Muscle of back (tissue), 11 donors: Measurements from ENCODE around the gene DLG5. TPM values are rescaled to one million over a fixed set of nuclear protein-coding genes. Genes with fewer than 3 reads are reported as not detected.

Source experiments
- DNase-seq, 3 donors: peaks; one replicate each; pipeline versions ENCODE4 v3.0.0 to v3.0.0-alpha.2; 2013
- polyA plus RNA-seq, 10 donors: library from polyadenylated mRNA; unstranded; fragments of 120-200 nt; gene quantifications; one replicate each; pipeline ENCODE4 v1.2.1, GENCODE V29; 2013; ENCODE audit not compliant: insufficient read length in 10 of 10

The DLG5 gene
- polyA plus RNA-seq, 10 donors = 17.5 to 35.5 (median 20.9) TPM

DNA sequence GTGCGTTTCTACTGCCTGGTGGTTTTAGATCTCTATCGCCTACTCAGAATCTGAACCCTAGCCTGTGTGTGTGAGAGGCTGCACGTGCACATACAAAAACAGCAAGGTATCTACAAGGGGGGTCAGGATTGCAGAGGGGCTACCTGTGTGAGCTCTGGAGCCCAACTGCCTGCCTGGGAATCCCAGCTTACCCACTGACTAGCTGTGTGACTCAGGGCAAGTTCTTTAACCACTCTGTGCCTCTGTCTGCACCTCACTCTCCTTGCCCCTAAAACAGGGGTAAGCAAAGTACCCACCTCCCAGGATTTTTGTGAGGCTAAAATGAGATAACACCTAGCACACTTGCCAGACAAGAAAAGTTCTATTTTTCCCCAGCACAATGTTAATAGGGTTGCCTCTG lies 32.5 kb downstream of the DLG5 start:
- DNase-seq = no peak

DNA sequence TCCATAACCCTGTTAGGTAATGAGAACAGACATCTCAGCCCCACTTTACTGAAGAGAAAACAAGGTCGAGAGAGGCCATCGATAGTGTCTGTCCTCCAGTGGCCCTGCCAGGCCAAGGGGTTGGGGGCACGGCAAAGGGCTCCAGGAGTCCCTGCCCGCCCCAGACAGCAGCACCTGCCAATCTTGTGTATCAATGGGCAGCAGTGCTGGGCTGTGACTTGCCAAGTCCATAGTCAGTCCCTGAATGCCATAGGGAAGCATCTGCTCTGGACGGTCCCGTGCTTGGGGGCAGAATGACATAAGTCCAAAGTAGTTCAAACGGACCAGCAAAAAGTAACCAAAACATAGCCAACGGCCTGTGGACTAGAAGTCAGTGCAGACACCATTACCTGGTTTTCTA lies 33.2 kb downstream of the DLG5 start:
- DNase-seq = no peak

DNA sequence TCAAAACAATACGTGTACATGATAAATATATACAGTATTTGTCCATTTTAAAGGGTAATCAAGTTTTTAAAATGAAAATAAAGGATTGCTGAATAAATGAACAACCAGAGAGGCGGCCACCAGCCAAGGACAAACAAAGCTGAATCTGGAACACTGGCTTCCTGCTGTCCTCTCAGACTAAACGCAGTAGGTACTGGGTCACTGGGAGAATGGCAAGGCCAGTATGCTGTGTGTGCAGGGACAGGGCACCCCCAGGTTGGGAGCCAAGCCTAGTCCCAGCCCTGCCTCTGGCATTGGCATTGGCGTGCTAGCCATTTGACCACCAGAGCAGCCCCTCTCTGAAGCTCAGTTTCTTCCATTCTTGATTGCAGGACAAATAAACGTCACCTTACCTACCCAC lies 33.8 kb downstream of the DLG5 start:
- no peak for DNase-seq

DNA sequence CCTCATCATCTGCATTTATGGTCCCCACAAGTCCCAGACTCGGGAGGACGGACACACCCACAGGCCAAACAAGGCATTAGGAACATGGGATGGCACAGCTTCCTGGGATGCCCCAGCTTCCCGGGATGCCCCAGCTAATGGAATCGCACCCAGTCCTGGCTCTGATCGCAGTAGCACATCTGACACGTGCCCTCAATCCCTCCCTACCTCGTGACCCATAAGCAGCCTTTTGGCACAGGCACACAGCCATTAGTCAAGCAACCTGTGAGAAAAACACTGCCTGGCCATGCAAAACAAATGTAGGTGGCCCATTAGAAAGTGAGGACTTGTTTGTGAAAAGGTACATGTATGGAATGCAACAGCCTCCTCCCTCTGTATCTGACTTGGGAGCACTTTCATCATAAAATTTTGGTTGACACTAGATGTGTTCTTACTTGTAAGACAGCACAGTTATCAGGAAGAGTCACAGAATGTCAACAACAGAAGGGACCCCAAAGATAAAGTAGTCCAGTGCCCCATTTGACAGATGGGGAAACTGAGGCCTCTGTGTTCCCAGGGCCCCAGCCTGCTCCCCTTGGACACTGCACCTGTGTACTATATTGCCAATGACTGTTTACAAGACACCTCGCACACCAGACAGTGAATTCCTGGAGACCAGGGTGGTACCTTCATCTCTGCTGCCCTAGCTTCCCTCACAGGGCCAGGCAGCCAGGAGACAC lies 34.4 kb downstream of the DLG5 start:
- DNase-seq = no peak

DNA sequence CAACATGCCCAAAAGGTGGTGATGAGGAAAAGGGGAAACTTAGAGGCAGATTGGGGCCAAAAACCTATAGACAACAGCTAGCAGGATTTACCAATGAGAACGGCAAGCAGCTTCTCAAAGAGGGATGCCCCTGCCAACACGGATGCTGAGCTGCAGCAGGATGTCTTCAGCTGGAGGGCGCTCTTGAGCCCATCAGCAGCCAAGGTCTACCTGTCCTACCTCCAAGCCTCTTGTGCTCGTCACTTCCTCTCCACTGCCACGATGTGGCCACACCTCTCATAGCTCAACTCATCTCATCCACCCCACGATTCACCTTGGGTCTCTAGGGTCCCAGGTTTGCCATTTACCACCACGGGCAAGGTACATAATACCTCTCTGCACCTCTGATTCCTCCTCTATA lies 36.5 kb downstream of the DLG5 start:
- DNase-seq = no peak

DNA sequence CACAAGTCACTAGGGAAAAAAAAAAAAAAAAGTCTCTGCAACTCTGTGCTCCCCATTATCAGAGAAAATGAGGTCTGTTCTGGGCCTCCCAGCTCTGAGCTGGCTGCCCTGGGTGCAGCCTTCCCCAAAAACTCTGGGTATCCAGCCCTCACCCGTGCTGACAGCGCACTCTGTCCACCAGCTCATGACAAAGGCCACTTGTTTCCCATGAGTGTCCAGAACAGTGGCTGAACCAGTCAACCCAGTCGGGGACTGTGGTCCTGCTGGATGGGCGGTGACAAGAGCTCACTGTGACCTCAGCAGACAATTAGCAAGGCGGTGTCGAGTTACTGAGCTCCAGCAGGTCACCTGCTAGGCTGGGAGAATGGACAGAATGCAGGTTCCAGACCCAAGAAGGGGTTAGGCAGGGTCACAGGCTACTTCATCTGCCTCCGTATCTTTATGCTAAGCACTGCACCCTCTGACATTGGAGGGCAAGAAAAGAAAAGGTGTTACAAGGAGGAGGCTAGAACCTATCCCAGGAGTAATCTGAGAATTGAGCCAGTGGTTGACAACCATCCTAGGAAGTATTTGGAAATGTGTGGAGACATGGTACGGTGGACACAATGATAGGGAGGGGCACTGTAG lies 37.2 kb downstream of the DLG5 start:
- no peak for DNase-seq

DNA sequence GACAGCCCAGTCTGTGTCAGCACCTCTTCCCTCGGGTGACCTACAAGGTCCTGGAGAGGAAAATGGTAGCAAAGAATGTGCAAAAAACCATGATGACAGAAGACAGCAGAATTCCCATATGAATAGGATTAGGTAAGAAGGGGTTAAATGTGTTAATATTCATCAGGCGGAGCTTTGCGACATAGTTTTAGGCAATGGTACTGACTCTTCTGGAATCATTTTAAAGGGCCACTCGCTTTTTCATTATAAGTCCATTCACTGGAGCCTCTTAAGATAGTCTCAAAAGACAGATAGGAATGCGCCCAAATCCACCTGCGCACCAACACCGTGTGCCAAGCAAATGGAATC lies 38.2 kb downstream of the DLG5 start:
- DNase-seq = no peak

DNA sequence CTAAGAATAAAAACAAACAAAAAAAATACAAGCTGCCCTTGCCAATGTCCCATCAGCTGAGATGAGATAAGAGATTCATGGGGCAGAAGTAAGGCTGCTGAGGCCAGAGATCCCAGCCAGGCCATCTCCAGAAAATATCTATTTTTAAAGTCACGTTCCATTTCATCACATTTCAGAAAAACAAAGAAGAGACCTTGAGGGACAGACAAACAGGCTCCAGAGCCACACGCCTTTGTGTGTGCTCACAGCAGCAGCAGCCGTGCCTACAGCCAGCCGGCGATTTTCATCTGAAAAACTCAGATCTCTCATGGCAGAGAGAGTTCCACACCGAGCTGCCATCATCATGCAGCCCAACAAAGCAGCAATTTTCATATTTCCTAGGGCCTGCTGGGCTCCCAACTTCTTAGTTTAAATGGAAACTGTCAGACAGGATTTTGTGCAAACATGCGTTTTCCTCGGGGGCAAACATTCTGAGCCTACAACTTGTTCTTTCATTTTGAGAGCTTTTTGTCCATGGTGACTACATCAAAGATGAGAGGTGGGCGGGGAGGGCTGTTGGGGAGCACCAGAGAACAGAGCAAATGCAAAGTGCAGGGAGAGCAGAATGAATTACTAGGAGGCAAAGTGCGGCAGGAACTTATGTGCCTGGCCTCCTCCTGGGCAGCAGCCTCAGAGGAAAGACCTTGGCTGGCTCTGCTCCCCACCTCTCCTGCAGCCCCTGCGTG lies 38.8 kb downstream of the DLG5 start:
- DNase-seq = no peak

DNA sequence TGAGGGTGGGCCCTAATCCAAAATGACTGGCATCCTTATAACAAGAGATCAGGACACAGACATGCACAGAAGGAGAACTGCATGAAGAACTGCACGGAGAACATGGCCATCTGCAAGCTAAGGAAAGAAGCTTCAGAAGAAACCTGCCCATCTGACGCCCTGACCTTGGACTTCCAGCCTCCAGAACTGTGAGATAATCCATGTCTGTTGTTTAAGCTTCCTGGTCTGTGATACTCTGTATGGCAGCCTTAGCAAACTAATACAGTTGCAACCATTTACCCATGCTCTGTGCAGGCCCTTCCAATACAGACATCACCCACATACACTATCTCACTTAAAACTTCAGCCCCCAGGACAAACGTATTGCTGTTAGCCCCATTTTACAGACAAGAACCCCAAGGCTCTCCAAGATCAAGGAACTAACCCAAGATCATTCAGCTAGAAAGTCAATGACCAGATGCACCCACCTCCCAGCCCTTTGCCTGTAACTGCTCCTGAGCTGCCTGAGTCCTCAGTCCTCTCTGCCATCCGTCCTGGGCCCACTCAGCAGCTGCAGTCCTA lies 39.7 kb downstream of the DLG5 start:
- no peak for DNase-seq

DNA sequence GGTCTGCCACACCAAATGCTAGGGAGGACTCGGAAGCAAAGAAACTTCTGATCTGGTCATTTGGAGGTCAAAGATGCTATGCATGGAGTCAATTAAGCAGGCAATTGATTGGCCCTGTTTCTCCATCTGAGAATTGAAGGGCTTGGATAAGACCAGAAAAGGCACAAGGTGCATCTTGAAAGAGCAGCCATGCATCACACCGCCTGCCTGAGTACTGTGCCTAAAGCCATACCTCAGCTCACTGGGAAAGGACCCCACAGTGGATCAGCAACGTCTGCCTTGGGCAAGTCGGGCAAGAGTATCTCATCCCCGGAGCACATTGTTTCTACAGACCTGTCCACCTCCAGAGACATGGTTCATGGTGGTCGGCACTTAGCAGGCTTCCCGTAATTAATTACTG lies 42.4 kb downstream of the DLG5 start:
- DNase-seq = no peak

DNA sequence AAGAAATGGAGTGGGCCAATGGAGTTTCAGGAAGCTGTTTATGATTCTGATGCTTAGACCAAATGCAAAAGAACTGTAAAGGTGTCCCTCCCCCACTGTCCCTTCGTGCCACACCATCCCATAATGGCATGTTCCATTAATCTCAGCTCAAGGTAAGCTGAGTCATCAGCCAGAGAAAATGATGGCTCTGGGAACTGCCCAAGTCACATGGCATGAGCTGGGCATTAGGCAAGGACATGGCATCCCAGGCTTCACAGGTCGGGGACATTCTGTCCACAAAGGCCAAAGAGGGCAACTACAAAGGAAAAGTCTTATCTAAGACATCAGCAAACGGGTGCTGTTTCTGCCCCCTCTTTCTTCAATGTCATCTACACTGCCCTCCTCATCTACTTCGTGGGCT lies 44.9 kb downstream of the DLG5 start:
- DNase-seq = no peak

DNA sequence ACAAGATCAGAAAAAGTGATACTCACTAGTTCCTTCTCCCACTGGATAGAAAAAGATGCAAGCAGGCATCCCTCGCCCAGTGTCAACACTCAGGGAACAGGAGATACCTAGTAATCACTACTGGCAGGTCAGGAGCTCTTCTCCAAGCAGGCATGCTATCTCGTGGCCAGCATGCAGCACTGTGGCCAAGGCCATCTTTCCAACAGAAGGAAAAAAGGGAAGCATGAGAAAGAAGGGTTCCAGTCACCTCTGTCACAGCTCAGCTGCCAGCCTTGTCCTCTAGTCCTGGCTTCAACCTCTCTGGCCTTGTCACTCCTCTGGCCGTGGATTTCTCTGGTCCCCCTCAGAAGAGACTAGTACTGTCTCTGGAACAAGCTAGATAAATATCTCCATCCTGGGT lies 45.3 kb downstream of the DLG5 start:
- no peak for DNase-seq

DNA sequence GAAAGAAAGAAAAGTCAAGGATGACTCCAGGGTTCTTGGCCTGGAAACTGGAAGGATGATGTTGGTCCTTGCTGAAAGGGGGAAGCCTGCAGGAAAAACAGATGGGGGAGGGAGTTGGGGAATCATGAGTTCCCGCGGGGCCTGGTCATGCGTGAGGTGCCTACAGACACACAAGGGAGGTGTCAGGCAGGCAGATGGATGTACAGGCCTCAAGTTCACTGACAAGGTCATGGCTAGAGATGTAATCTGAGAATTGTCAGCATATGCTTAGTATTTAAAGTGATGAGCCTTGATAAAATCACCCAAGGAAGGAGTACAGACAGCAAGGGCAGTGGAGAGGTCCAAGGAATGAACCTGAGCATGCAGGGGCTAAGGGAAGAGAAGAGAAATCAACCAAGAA lies 46.8 kb downstream of the DLG5 start:
- DNase-seq = no peak

DNA sequence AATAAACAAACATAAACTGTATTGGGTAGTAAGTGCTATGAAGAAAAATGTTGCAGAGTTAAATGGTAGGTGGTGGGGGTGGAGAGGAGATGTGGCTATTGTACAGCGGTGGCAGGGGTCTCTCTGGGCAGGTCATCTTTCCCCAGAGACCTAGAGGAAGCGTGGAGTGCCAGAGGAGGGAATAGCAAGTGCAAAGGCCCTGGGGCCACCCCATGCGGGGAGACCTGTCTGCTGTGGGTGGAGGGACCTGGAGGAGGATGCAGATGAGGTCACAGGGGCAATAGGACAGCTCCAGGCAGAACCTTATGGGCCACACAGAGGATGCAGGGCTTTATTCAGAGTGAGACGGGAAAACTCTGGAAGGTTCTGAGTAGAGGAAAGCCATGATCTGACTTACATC lies 47.5 kb downstream of the DLG5 start:
- DNase-seq = no peak

DNA sequence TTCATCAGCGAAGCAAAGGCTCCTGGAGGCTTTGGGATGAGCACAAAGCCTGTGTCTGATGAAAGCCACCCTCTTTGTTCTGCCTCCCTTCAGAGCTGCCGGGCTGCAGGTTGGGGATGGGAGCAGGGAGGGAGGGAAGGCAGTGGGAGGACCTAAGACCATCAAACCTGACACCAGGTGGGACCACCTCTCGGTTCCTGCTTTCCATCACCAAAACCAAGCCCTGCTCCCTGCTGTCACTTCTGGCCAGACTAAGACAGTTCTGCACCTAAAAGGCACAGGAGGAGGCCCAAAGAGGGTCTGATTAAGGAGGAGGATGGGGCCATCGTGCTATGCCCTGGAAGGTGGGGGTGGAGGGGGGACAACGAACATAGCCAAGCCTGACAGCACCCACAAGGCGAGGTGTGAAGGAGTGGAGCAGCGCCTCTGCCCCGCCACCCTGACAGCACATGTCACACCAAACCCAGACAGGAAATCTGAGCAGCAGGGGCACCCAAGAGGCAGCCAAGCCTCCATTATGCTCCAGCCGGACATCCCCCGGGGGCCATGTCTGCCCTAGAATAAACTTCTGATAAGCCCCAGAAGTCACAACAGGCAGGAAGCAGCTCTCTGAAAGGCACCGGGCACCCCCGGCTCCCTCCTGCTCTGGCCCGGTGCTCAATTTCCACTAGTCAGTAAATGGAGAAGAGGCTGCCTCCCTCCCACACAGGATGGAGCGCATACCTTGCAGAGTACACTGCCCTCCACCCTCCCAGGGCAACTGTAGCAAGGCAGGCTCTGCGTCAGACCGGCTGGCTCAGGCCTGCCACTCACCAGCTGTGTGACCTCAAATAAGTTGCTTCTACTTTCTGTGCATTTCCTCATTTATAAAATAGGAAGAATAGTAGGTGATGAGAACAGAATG lies 48.9 kb downstream of the DLG5 start:
- peak in 1 of 3 donors; percentile 22 for DNase-seq

DNA sequence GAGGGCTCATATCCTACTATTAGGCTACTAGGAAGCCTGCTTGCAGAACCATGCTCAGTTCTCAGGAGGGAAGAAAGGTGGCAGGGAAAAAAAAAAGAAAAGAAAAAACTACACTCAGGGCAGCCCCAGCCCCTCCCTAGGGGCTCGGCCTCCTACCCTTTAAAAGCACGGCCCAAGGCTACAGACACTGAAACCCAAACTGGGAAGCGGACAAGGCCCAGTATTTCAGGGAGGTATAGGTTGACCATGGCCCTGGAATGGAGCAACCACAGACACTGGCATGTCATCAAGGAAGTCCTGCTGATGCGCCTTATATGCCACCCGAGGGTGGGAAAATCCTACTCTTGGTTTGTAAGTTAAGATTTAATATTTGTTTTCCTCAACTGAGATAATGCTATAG lies 50.8 kb downstream of the DLG5 start:
- no peak for DNase-seq

DNA sequence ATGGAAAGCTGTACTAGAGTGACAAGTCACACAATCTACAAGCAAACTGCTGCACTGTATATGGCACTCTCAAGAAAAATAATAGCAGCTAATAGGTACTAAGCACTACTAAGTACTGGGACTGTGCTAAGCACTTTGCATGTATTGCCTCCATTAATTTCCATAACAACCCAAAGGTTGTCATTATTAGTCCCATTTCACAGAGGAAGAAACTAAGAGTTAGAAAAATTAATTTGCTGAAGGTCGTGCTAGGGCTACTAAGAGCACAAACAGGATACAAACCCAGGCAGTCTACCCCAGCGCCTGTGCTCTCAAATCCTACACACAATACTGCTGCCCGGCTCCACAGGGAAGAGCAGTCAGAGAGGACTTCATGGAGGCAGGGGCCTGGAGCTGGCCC lies 51.7 kb downstream of the DLG5 start:
- DNase-seq = no peak

DNA sequence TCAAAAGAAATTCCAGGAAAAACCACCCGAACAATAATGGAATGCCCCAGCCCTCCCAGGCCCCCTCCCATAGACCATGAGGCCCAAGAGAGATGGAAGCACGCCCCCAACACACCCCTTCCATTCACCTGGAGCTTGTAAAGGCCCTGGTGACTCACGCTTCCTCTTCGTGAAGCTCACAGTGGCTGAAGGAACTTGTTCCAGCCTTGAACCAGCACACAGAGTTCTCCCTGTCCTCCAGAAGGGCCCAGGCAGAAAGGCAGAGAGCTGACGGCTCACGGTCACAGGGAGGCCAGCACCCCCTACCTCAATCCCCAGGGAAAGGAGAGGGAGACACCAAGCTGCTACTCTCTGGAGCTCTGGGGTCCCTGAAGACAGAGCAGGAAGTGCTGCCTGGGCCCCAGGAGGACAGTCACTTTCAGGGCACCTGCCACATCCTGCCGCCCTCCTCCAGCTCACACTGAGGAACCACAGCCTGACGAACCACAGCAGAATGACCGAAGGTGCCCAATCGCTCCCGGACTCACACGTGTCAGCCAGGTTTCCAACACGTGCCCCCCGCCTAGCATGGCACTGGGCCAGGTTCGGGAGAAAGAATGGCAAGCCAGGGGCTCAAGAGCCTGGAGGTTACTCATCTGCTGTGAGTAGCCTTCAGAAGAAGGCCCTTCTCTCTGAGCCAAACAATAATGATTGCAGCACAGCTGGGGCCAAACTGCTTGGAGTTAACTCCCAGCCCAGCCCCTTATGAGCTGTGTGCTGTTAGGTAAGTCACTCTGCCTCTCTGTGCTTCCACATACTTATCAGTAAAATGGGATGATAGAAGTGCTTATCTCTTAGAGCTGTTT lies 52.8 kb downstream of the DLG5 start:
- DNase-seq = peak in 1 of 3 donors; percentile 27

DNA sequence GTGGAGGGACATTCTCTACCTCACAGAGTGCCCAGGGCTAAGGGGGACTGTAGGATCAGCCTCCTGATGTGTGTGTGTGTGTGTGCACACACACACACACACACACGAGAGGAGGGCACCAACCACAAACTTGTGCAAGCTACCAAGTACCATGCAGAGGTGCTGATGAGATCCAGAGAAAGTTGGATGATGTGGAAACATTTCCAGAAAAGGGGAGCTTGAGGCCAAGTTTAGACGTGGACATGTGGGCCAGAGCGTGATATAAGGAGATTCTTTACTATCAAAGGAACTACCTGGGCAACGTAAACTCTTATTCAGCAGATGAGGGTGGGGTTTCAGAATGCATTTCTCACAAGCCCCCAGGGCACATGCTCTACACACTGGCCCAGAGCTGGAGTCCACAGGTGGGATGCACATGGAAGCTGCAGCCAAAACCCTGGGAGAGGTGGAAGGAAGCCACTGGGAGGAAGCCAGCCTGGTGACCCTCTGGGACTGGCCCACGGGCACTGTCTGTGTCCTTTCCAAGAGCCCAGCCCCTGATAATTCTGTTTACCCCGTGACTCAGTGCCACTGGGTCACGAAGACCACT lies 53.5 kb downstream of the DLG5 start:
- DNase-seq = peak in 1 of 3 donors; percentile 11

DNA sequence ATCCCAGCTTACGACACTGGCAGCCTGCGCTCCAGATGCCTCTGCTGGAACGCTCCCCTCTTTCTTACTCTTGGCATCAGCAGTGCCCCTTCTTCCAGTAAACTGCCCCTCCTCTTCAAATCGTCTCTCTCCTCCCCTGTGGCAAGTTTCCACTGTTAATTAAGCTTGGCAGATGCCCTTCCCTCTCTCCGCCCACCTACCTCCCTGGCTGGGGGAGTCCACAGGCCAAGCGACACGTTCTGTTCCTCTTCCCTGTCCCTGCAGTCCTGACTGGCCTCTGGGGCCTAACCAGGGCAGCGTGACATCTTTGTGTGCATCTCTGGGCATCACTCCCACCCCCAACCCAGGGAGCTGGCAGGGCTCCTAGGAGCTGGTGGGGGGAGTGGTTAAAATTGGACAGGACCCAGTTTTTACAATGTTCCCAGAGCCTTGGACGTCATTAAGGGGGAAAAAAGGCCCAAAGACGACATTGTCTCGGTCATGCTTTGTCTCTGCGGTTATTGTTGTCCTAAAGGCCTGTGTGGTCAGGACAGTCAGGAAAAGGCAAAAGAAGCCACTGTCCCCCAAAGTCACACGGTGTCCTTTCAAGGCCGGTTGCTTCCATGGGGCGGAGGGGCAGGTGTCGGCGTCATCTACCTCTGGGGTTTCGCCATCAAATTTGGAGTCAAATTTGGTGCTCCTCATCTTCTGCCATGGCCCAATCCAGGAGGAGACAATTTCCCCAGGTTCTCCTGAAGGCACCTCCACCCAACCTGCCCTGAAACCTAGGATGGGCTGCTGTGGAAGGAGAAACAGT lies 54.2 kb downstream of the DLG5 start:
- DNase-seq = peak; percentile 16 to 52 (median 28)
